Esophagus (tissue), 2 donors: Measurements from ENCODE around the gene SH3PXD2A. TPM values are rescaled to one million over a fixed set of nuclear protein-coding genes. Genes with fewer than 3 reads are reported as not detected.

Source experiments
- H3K27ac ChIP-seq, 2 donors: one replicate each; pipeline ENCODE4 v1.5.1; 2013; ENCODE audit warnings: low read depth in 2 of 2, mild to moderate bottlenecking in 2 of 2, inconsistent platforms in 1 of 2, low read length in 1 of 2, moderate library complexity in 1 of 2
- H3K27me3 ChIP-seq, 2 donors: one replicate each; pipeline ENCODE4 v1.6.1; 2013; ENCODE audit warnings: low read length in 2 of 2, control low read depth in 1 of 2, mild to moderate bottlenecking in 1 of 2; ENCODE audit not compliant: insufficient read depth in 2 of 2, control insufficient read depth in 1 of 2
- H3K36me3 ChIP-seq, 2 donors: one replicate each; pipeline ENCODE4 v1.6.1; 2013; ENCODE audit warnings: low read length in 1 of 2; ENCODE audit not compliant: control insufficient read depth in 2 of 2, insufficient read depth in 2 of 2
- H3K4me1 ChIP-seq, 2 donors: one replicate each; pipeline ENCODE4 v1.6.1; 2013; ENCODE audit warnings: low read length in 1 of 2; ENCODE audit not compliant: control insufficient read depth in 2 of 2, insufficient read depth in 2 of 2
- H3K4me3 ChIP-seq, 2 donors: one replicate each; pipeline ENCODE4 v1.5.1; 2013; ENCODE audit warnings: low read length in 2 of 2, mild to moderate bottlenecking in 2 of 2, low read depth in 1 of 2, moderate library complexity in 1 of 2
- H3K9me3 ChIP-seq, 2 donors: one replicate each; pipeline ENCODE4 v1.6.1; 2013; ENCODE audit warnings: mild to moderate bottlenecking in 2 of 2, low read depth in 1 of 2, low read length in 1 of 2, moderate library complexity in 1 of 2; ENCODE audit not compliant: control insufficient read depth in 2 of 2, insufficient read depth in 1 of 2
- WGBS, 2 donors: extraction: QIAGEN DNeasy Blood & Tissue Kit; methylation state at CpG; one replicate each; pipeline ENCODE4 v1.1.7; 2013; 5-methylcytosine and 5-hydroxymethylcytosine counted together
- polyA plus RNA-seq, 2 donors: library from polyadenylated mRNA; stranded (reverse); fragments of 200-250 nt; gene quantifications; one replicate each; pipeline ENCODE4 v1.2.3, GENCODE V29; 2013
- donor health status: healthy with polysubstance abuse.
- donor health status: Bipolar disorder and iron deficiency.

SH3PXD2A gene
- polyA plus RNA-seq, 2 donors, result 14.9 to 34.2 TPM

DNA sequence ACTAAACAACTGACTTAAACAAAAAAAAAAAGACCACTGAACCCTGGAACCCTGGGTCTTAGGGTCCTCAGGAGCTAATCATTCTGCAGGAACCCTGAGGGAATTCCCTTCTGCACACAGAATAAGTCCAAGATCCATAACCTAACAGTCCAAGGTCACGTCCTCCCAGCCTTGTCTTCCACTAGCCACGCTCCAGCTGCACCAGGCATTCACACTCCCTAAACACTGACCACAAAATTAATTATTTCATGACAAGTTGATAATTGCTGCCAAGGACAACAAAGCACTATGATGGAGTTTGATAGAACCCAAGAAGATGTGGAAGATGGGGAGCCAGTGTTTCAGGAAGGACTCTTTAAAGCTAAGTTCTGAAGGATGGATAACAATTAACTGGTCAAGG is 130.6 kb downstream of the SH3PXD2A start:
- no peaks in the 10 kb centered on the region for H3K9me3 ChIP-seq
- H3K4me3 ChIP-seq, result no peak overlapping the region
- peaks cover 2 to 4% of the 10 kb centered on the region in 2 donors for H3K4me1 ChIP-seq
- 90 to 91% methylated on average over 2 of the region's 2 CpGs for WGBS, 2 donors
- peaks cover 5 to 44% of the 10 kb centered on the region in 2 donors for H3K36me3 ChIP-seq
- H3K27ac ChIP-seq, result no peak overlapping the region
- no peaks in the 10 kb centered on the region for H3K27me3 ChIP-seq

- Histone ChIP-seq H3K4me3 (no peak overlapping the region), H3K27ac (no peak overlapping the region), H3K36me3 (peaks cover 5 to 42% of the 10 kb centered on the region in 2 donors), H3K27me3 (no peaks in the 10 kb centered on the region), H3K9me3 (no peaks in the 10 kb centered on the region), H3K4me1 (peaks cover 2 to 5% of the 10 kb centered on the region in 2 donors)
- 91 to 92% methylated on average over 8 of the region's 8 CpGs for WGBS, 2 donors
These were observed 131.3 kb downstream of the SH3PXD2A start for GRCh38 chr10:103724074-103724473.

GRCh38 chr10:103723557-103723956 is 131.8 kb downstream of the SH3PXD2A start:
- Histone ChIP-seq H3K27ac (no peak overlapping the region), H3K9me3 (no peaks in the 10 kb centered on the region), H3K27me3 (no peaks in the 10 kb centered on the region), H3K4me1 (peaks cover 2 to 7% of the 10 kb centered on the region in 2 donors), H3K4me3 (no peak overlapping the region), H3K36me3 (peaks cover 5 to 42% of the 10 kb centered on the region in 2 donors)
- 84 to 94% methylated on average over 3 of the region's 3 CpGs for WGBS, 2 donors

GRCh38 chr10:103722632-103723031 is 132.7 kb downstream of the SH3PXD2A start:
- H3K4me3 ChIP-seq, result no peak overlapping the region
- WGBS, 2 donors, result 91% methylated on average over 7 of the region's 7 CpGs
- H3K27me3 ChIP-seq, result no peaks in the 10 kb centered on the region
- H3K27ac ChIP-seq, result no peak overlapping the region
- H3K4me1 ChIP-seq, result peaks cover 5 to 9% of the 10 kb centered on the region in 2 donors
- H3K9me3 ChIP-seq, result no peaks in the 10 kb centered on the region
- peaks cover 5 to 39% of the 10 kb centered on the region in 2 donors for H3K36me3 ChIP-seq

DNA sequence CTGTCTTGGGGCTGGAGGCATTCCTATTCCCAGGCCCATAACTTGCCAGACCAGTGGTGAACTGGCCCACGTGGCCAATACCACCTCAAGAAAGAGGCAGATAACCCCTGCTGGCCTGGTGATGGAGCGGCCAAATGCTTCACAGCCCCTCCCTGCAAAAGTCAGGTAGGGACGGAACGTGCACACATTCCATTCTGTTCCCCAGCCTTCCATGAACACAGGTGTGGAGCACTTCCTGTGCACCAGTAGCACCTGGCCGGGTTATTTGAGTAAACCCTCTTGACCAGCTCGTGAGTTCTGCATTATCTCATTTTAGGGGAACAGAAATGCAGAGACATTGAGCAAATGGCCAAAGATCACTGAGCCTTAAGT is 134.4 kb downstream of the SH3PXD2A start:
- Histone ChIP-seq H3K27ac (peak overlapping the region in 1 of 2 donors; percentile 24), H3K9me3 (no peaks in the 10 kb centered on the region), H3K4me3 (no peak overlapping the region), H3K4me1 (peaks cover 5 to 23% of the 10 kb centered on the region in 2 donors), H3K27me3 (no peaks in the 10 kb centered on the region), H3K36me3 (peaks cover 5 to 40% of the 10 kb centered on the region in 2 donors)
- 77% methylated on average over 6 of the region's 6 CpGs for WGBS, 2 donors

DNA sequence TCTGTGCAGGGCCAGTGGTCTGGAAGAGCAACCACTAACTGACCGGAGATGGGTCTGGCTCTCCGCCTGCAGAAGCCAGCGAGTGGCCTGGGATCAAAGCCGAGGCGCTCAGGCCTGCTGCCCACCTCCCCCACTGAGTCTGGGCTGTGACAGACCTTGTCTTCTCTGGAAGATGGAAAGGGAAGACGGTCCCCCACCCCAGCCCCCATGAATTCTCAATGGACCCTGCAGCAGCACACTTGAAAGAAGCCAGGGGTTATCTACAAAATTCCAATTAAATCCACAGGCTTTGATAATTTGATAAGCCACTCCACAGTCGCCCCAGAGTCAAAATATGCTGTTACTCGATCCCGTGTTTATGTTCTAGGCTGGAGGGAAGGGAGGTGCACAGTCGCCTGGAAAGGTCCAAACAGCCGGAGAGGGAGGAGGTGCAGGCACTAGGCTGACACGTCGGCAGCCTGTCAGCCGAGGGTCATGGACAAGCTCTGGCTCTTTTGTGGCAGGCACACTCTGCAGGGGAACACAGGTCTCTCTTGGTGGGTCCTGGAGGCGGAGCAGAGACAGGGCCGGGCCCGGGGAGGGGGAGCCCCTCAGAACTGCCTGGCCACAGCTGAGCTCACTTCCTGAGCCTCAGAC is 134.9 kb downstream of the SH3PXD2A start:
- H3K4me3 ChIP-seq, result no peak overlapping the region
- no peaks in the 10 kb centered on the region for H3K9me3 ChIP-seq
- WGBS, 2 donors, result 70 to 73% methylated on average over 17 of the region's 17 CpGs
- no peaks in the 10 kb centered on the region for H3K27me3 ChIP-seq
- H3K27ac ChIP-seq, result peak overlapping the region; percentile 20 to 34
- peaks cover 8 to 27% of the 10 kb centered on the region in 2 donors for H3K4me1 ChIP-seq
- peaks cover 5 to 40% of the 10 kb centered on the region in 2 donors for H3K36me3 ChIP-seq

DNA sequence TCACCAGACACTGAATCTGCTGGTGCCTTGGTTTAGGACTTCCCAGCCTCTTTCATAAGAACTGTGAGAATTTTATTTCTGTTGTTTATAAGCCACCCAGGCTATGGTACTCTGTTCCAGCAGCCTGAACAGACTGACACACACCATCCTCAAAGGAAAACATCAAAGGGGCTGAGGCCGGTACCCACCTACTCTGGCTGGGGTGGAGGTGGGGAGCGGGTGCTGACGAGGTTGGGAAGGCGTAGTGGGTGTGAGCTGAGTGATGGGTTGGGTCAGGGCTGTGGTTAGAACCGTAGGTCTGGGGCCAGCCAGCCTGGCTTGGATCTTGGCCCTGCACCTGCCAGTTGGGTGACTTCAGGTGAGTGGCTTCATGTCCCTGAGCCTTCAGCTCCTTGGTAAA is 136.3 kb downstream of the SH3PXD2A start:
- Histone ChIP-seq H3K27ac (peak overlapping the region; percentile 79 to 90), H3K36me3 (peaks cover 4 to 46% of the 10 kb centered on the region in 2 donors), H3K4me1 (peaks cover 10 to 31% of the 10 kb centered on the region in 2 donors), H3K4me3 (no peak overlapping the region), H3K27me3 (no peaks in the 10 kb centered on the region), H3K9me3 (no peaks in the 10 kb centered on the region)
- 50 to 61% methylated on average over 5 of the region's 5 CpGs for WGBS, 2 donors

- H3K27me3 ChIP-seq, result no peaks in the 10 kb centered on the region
- H3K4me1 ChIP-seq, result peaks cover 10 to 33% of the 10 kb centered on the region in 2 donors
- H3K4me3 ChIP-seq, result no peak overlapping the region
- no peaks in the 10 kb centered on the region for H3K9me3 ChIP-seq
- peaks cover 0 to 38% of the 10 kb centered on the region in 2 donors for H3K36me3 ChIP-seq
- 96 to 98% methylated on average over 4 of the region's 4 CpGs for WGBS, 2 donors
- H3K27ac ChIP-seq, result peak overlapping the region; percentile 90 to 92
These were observed 137.1 kb downstream of the SH3PXD2A start for GRCh38 chr10:103718247-103718620.

- H3K4me3 ChIP-seq, result no peak overlapping the region
- H3K4me1 ChIP-seq, result peaks cover 9 to 33% of the 10 kb centered on the region in 2 donors
- 56 to 65% methylated on average over 11 of the region's 11 CpGs for WGBS, 2 donors
- H3K27me3 ChIP-seq, result no peaks in the 10 kb centered on the region
- H3K36me3 ChIP-seq, result peaks cover 0 to 32% of the 10 kb centered on the region in 2 donors
- H3K9me3 ChIP-seq, result no peaks in the 10 kb centered on the region
- H3K27ac ChIP-seq, result peak overlapping the region; percentile 92 to 96
These were observed 137.8 kb downstream of the SH3PXD2A start for GRCh38 chr10:103717341-103718246.
